ENCODE data around the gene TPPP2.
"Not testable (repeated sequence)": the region's sequence is repeated elsewhere in the genome, so short reads cannot be mapped to it uniquely, and the experiment has no call there.

TPPP2 gene

GRCh38 chr14:21038441-21039422 lies 8.7 kb downstream of the TPPP2 start:
- DNase-seq (ENCODE audit: low read depth) = no peak

DNA sequence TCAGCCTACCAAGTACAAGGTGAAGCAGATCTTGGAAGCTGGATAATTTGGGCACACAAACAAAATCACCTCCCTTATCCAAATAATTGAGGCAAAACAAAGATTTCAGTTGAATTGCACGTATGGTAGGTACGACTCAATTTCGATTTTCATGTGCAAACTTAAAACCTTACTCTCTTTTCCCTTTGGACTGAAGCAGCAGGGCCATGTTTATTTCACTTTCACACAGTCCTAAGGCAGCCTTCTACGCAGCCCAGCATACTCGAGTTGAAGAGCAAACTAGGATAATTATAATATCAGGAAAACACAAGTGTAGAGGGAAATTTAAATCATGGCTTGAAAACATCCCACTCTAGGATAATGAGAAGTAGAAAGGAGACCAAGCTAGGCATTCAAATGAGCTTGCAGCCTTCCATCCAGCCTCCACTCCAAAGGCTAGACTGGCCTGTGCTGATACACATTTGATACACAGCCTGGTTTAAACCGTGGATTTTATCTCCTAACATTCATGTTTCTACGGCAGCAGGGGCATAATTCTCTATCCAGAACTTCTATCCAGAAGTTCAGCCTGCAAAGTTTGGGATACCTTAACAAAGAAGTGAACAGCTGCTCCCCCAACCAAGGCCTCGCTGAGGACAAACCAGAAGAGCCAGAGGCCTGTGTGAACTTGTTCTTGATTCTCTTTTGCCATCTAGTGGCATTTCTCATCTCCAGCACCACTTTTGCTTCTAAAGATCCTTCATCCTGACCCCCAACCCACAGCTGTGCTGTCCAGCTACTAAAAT lies 9.8 kb downstream of the TPPP2 start:
- peak; percentile 64 for DNase-seq (ENCODE audit: low read depth)

DNA sequence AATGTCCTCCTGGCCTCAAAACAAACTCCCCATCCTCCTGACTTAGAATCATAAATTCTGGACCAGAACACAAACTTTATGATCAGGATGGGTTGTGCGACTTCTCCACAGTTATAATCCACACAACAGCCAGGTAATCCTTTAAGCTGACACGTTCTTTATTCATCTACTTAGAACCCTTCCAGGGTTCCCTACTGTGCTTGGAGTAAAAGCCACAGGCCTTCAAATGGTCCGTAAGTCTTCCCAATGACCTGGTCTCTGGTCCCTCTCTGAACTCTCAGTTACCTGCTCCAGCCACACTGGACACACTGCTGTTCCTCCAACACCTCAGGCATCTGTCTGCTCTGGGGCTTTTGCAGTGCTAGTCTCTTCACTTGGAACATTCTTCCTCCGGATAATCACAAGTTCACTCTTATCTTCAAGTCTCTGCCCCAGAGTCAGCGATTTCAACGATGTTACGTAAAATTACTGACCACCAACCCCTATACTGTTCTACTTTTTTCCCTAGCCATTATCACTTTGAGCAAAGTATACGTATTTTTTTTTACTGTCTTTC lies 10.4 kb downstream of the TPPP2 start:
- DNase-seq (ENCODE audit: low read depth) = no peak

GRCh38 chr14:21040941-21041340 lies 10.9 kb downstream of the TPPP2 start:
- not testable (repeated sequence) for DNase-seq (ENCODE audit: low read depth)

DNA sequence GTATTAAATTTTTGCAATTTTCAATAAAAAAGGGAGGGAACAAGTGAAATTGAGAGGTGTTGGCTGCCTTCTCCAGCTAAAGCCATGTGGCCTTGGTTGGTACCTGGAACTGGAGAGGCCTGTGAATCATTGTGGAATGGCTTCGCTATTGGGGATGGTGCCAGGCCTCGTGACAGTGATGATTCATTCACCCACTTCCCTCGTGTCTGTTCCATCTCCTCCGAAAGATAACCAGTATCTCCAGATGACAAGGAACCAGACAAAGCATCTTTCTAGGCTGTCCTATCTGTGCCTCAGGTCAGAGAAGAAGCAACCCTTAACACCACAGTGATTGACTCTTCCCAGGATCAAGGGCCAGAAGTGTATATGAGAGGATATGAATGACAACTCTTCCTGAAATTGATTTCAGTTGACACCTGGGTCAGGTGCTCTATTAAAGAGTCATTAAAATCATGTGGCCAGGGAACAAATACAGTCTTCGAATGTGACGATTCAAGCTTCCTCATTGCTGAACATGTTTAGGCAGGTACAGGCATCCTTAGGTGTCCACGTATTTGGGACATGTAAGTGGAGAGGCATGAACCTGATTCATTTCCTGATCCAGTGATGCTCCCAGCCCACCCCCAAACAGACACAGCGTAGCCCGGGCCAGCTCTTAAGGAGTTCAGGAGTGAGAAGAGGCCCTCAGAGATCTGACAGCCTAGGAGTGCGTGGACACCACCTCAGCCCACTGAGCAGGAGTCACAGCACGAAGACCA lies 11.8 kb downstream of the TPPP2 start, which contains the start of gene RNASE7:
TSS of gene RNASE7 (plus strand) at position 687 of the 758 bp plus-strand sequence. CDS start 631 bp downstream, outside the sequence.
- DNase-seq (ENCODE audit: low read depth) = no peak

DNA sequence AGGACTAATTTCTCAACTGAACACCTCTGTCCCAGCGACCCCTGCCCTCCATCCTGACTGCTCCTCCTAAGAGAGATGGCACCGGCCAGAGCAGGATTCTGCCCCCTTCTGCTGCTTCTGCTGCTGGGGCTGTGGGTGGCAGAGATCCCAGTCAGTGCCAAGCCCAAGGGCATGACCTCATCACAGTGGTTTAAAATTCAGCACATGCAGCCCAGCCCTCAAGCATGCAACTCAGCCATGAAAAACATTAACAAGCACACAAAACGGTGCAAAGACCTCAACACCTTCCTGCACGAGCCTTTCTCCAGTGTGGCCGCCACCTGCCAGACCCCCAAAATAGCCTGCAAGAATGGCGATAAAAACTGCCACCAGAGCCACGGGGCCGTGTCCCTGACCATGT lies 12.9 kb downstream of the TPPP2 start:
- DNase-seq (ENCODE audit: low read depth) = no peak

GRCh38 chr14:21043387-21043973 lies 13.5 kb downstream of the TPPP2 start:
- no peak for DNase-seq (ENCODE audit: low read depth)

DNA sequence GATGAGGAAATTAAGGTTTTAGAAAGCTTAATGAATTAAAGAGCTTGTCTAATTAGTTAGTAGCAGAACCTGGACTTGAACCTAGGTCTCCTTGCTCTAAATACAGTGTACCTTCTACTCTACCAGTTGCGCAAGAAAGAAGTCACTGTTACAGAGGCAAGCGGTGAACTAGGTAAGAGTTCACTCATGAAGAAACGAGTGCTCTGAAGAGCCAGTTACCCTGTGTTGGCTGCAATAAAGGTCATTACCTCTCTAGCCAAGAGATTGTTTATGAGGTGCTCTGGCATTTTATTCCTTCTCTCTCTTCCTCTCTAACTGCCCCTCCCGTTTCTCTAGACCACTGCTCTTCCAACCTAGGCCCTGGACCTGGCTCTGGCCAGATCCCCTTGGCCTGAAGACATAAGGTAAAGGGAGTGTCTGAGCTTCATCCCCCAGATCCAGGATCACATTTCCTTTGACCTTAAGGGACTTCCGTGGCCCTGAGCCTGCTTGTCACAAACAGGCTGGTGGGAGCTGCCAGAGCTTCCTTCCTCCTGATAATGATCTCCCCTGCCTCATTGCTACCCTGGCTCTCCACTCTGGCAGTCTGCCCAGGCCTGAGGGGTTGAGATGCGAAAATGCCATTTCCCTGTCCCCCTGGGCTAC lies 14.1 kb downstream of the TPPP2 start:
- no peak for DNase-seq (ENCODE audit: low read depth)

DNA sequence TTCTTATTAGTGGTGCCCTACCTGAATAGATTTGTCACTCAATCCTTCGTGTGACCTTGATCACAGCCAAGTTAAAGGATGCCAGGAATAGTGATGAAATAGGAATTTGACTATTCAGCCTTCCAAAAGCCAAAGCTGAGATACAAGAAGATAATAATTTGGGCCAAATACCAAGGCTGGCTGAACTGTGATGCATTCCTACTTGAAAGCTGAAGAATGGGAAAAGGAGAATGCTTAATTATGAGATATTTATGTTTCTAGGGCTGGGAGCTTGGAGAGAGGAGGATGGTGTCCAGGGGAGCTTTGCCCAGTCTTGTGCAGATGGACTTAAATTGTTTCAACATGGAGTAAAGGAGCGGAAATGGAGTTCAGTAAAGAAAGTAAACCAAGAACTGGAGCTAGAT lies 17.4 kb downstream of the TPPP2 start:
- no peak for DNase-seq (ENCODE audit: low read depth)

- no peak for DNase-seq (ENCODE audit: low read depth)
Measured at GRCh38 chr14:21048638-21049037, 18.6 kb downstream of the TPPP2 start.

DNA sequence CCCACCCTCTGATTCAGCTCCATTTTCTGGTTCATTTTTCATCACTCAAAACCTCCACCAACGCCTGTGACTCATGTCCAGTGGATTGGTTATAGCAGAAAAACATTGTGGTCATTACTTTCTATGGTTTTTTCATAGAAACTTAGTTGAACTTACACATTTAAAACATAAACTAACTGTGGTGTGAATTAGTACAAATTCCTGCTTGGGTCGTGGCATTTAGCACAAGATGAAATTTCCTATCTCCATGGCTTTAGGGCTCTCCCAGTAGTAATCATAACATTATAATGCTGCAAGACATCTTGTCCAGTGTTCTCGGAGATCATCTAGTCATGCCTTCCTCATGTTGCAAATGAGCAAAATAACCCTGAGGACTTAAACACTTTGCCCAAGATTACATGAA lies 19.3 kb downstream of the TPPP2 start:
- no peak for DNase-seq (ENCODE audit: low read depth)

DNA sequence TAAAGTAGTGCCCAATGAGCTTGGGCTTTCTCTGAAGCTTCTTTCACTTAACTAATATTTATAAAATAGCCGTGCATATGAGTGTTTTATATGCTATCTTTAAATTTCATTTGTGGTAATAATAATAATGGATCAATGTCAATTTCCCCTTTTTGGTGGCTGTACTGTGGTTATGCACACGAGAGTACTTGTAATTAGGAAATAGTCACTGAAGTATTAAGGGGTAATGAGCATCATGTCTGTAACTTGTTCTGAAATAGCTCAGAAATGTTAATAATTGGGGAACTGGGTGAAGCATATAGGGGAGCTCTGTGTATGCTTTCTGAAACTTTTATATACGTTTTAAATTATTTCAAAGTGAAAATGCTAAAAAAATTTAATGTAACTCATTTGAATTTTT lies 20.6 kb downstream of the TPPP2 start:
- DNase-seq (ENCODE audit: low read depth) = no peak

DNA sequence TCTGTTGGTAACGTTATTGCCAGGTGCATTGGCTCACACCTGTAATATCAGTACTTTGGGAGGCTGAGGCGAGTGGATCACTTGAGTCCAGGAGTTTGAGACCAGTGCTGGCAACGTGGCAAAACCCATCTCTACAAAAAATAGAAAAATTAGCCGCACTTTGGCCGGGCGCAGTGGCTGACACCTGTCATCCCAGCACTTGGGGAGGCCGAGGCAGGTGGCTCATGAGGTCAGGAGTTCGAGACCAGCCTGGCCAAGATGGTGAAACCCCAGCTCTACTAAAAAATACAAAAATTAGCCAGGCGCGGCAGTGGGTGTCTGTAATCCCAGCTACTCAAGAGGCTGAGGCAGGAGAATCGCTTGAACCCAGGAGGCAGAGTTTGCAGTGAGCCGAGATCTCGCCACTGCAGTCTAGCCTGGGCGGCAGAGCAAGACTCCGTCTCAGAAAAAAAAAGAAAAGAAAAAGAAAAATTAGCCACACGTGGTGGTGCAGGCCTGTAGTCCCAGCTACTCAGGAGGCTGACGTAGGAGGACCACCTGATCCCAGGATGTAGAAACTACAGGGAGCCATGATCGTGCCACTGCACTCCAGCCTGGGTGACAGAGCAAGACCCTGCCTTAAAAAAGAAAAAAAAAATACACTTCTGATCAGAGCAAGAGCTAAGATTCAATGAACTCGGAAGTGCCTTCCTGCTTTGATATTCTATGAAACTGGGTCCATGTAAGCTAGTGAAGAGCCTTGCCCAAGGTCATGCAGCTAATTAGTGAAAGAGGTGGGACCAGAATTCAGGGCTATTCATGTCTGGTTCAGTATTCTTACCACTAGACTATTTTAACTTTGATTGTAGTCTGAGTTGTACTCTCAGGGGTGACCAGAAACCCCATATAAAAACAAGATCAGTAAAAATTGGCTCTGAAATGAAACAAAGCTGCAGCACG lies 23.4 kb downstream of the TPPP2 start:
- DNase-seq (ENCODE audit: low read depth) = no peak

- DNase-seq (ENCODE audit: low read depth) = no peak
Measured at GRCh38 chr14:21054123-21054767, 24.2 kb downstream of the TPPP2 start.

- DNase-seq (ENCODE audit: low read depth) = no peak
Measured at GRCh38 chr14:21054768-21055145, 24.7 kb downstream of the TPPP2 start.

DNA sequence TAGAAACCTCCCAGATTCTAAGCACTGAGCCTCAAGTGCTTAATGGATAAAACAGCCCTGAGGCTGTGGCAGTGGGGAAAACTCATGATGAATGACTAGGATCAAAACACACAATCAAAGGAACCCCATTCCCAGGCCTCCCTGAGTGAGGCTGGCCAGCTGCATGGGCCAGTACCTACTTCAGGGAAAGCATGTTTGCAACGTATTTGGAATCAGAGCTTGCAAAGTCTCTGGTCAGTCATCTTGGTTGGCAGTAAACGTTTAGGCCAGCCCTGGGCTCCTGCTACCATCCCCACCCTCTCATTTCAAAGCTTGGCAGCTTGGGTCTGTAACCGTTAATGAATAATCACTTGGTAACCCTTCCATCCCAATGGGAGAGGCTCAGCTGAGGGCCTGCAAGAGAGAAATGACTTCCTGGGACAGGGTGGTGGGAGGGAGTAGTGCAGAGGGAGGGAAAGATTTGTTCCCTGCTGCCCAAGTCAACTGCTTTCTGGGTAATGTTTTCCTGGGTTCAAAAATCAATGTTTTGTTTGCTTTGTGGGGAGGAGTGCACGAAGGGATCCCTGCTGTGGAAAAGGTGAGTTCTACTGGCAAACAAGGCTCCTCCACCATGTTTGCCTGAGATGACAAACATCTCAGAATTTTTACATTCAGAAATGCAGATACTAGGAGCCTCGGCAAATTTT lies 25.6 kb downstream of the TPPP2 start:
- no peak for DNase-seq (ENCODE audit: low read depth)

DNA sequence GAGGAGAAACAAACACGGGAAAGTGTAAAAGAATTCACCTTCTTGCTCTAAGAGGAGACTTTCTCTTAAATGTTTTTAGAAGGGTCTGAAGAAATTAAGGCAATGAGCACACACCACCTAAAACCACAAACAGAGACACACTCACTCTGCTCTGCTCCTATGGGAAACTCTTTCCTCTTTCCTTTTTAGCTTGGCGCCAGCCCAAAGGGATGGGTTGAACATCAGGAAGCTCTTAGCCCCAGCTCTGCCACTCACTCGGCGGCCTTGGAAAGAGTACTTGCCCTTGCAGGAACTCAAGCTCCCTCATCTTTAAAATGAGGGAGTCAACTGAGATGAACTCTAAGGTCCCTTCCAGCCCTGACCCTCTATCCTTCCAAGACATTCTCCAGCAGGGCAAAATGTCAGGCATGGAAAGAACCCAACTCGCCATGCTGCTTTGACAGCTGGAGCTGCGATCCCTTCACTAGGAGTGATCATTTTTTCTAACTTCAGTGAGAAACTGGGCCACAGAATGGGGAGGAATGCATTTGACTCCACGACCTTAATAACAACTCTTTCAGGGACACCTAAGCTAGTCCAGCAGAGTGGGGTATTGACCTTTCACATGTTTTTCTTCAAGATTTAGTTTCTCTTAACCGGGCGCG lies 26.6 kb downstream of the TPPP2 start:
- peak; percentile 64 for DNase-seq (ENCODE audit: low read depth)

All from stromal cell of bone marrow (primary cell).